Immature natural killer cell (primary cell): Measurements from ENCODE around the gene PIP4K2A. TPM values are rescaled to one million over a fixed set of nuclear protein-coding genes. Genes with fewer than 3 reads are reported as not detected.

Source experiments
- DNase-seq, 3 donors: peaks; one replicate each; pipeline ENCODE4 v3.0.0; 2022; ENCODE audit warnings: mixed read lengths in 1 of 3
- H3K27ac Mint-ChIP-seq, 6 donors: one replicate each; pipeline ENCODE4 v1.8.0; 2020; ENCODE audit warnings: mixed read lengths in 6 of 6, mild to moderate bottlenecking in 5 of 6, inconsistent platforms in 4 of 6, moderate library complexity in 3 of 6
- H3K27me3 Mint-ChIP-seq, 3 donors: one replicate each; pipeline ENCODE4 v1.8.0; 2020 to 2021; ENCODE audit warnings: low read depth in 3 of 3, mild to moderate bottlenecking in 3 of 3, mixed read lengths in 3 of 3, moderate library complexity in 3 of 3, inconsistent platforms in 1 of 3
- H3K36me3 Mint-ChIP-seq, 3 donors: one replicate each; pipeline ENCODE4 v1.8.0; 2020; ENCODE audit warnings: mixed read lengths in 3 of 3, inconsistent platforms in 2 of 3, mild to moderate bottlenecking in 2 of 3
- H3K4me1 Mint-ChIP-seq, 2 donors: one replicate each; pipeline ENCODE4 v1.8.0; 2020; ENCODE audit warnings: inconsistent platforms in 2 of 2, mild to moderate bottlenecking in 2 of 2, mixed read lengths in 2 of 2, moderate library complexity in 1 of 2
- H3K4me3 Mint-ChIP-seq, 5 donors: one replicate each; pipeline ENCODE4 v1.8.0; 2020; ENCODE audit warnings: mild to moderate bottlenecking in 5 of 5, mixed read lengths in 5 of 5, inconsistent platforms in 3 of 5, moderate library complexity in 3 of 5
- H3K9me3 Mint-ChIP-seq, 6 donors: one replicate each; pipeline ENCODE4 v1.8.0; 2020; ENCODE audit warnings: mild to moderate bottlenecking in 6 of 6, mixed read lengths in 6 of 6, inconsistent platforms in 4 of 6, moderate library complexity in 3 of 6
- polyA plus RNA-seq, 3 donors: library from polyadenylated mRNA; unstranded; fragments of 300-500 nt; fragmentation: Illumina TruSeq; gene quantifications; one replicate each; pipeline ENCODE4 v1.2.3, GENCODE V29; 2021

PIP4K2A gene
- polyA plus RNA-seq, 3 donors from 2014 or later, result 62.9 to 138 (median 80.3) TPM

DNA sequence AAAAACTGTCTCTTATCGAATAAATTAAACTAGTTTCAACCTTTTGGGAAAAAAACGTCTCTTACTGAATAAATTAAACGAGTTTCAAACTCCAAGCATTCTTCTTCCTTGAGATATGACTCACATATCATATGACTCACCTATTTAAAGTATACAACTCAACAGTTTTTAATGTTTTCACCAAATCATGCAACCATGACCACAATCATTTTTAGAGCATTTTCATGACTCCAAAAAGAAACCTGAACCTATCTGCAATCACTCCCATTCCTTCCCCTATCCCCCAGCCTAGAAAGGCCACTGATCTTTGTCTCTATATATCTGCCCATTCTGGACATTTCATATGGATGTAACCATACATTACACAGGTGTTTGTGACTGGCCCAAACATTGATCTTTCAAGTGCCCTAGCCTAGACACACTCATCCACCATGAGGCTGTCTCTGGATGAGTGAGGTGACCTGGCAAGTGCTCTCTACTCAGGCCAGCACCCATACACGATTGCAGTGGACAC, 115.3 kb downstream of the PIP4K2A start:
- peak overlapping the region; percentile 23 to 73 (median 66) for H3K4me3 Mint-ChIP-seq
- peaks cover 12 to 36% (median 16%) of the 10 kb centered on the region in 3 donors for H3K36me3 Mint-ChIP-seq
- DNase-seq, result no peak
- peaks cover 4 to 42% (median 28%) of the 10 kb centered on the region in 3 donors for H3K27me3 Mint-ChIP-seq
- peaks cover 91 to 94% of the 10 kb centered on the region in 2 donors for H3K4me1 Mint-ChIP-seq
- H3K9me3 Mint-ChIP-seq, result no peaks in the 10 kb centered on the region
- peak overlapping the region; percentile 94 to 100 (median 98) for H3K27ac Mint-ChIP-seq

DNA sequence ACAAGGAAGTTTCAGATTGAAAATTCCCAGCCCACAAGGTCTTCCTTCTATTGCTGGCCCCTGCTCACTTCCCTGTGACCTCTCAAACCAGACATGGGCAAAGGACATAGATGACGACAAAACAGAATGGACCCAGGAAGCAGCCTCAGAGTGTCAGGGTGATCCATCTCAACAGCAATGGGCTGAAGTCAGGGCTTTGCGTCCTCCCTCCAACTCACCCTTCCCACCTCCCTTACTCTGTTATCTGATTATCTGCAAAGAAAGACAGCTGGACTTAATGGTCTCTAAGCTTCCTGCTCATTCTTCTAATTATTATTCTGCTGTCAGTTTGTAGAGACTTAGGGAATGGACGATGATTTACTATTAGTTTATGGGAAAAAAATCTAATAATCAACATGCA, 115.9 kb downstream of the PIP4K2A start:
- Mint-ChIP-seq H3K27ac (peak overlapping the region; percentile 94 to 100 (median 98)), H3K4me1 (peaks cover 91 to 93% of the 10 kb centered on the region in 2 donors), H3K4me3 (peak overlapping the region in 4 of 5 donors; percentile 65 to 86 (median 84)), H3K27me3 (peaks cover 4 to 42% (median 24%) of the 10 kb centered on the region in 3 donors), H3K36me3 (peaks cover 12 to 36% (median 16%) of the 10 kb centered on the region in 3 donors), H3K9me3 (no peaks in the 10 kb centered on the region)
- DNase-seq, result no peak

DNA sequence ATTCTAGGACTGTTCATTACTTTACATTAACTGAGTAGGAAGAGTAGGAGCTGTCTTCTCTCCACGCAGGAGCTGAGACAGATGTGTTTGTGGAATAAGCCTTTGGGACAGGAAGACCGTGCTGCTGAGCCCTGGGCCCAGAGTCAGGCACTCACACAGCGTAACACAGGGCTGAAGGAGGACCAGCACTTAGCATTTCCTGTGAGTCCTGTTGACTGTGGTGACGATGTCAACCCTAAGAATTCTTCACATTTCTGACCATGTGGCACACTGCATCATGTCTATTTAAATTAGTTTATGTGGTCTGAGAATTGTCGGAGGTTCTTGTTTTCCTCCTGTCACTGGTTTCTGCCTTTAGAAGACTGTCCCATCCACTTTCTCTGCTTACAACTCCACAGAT, 117.2 kb downstream of the PIP4K2A start:
- Mint-ChIP-seq H3K27me3 (peaks cover 4 to 41% (median 28%) of the 10 kb centered on the region in 3 donors), H3K36me3 (peaks cover 18 to 38% (median 20%) of the 10 kb centered on the region in 3 donors), H3K4me1 (peaks cover 93 to 94% of the 10 kb centered on the region in 2 donors), H3K27ac (peak overlapping the region; percentile 94 to 100 (median 98)), H3K4me3 (peak overlapping the region; percentile 65 to 86 (median 83)), H3K9me3 (no peaks in the 10 kb centered on the region)
- DNase-seq, result peak; percentile 83 to 86 (median 85)

DNA sequence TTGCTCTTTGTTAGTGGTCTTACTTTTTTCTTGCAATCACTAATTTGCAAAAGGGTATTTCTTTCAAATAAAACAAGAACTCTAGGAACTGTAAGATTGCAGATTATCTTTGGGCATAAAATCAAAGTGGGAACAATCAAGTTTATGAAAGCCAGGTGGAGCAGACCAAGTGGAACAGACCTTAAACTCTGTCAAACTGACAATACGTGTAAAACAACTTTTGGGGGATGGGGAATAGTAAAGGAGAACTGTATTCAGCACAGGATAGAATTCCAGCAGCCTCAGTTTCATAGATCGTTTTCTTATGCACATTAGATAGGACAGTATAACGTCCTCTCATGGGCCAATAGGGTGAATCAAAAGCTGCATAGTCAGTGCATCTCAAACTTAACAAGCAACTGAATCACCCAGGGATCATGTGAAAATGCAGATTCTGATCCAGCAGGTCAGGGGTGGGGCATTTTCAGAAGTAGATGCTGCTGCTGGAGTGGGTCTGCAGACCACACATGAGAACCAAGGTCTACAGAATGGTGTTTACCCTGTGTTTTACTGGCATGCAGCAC, 120.7 kb downstream of the PIP4K2A start:
- Mint-ChIP-seq H3K36me3 (peaks cover 23 to 41% (median 25%) of the 10 kb centered on the region in 3 donors), H3K9me3 (no peaks in the 10 kb centered on the region)

DNA sequence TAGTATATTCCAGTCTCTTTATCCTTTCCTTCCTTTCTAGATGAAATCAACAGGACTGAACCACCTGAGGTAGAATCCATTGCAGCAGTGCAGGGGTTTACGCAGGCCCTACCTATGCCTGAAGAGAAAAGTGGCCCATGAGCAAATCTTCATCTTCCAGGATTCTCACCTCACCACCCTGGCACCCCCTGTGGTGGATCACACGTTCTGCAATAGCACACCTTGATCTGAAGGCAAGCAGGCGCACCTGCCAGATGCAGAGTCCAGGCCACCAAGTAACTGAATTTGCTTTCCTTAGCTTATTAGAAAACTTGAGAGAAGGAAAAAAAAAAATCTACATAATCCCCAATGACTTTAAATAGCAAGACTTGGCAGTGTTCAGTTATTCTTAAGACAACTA, 121.4 kb downstream of the PIP4K2A start:
- DNase-seq, result no peak
- peaks cover 1 to 14% (median 14%) of the 10 kb centered on the region in 3 donors for H3K27me3 Mint-ChIP-seq
- H3K9me3 Mint-ChIP-seq, result no peaks in the 10 kb centered on the region
- H3K4me3 Mint-ChIP-seq, result peak overlapping the region in 1 of 5 donors; percentile 9
- peaks cover 75 to 92% of the 10 kb centered on the region in 2 donors for H3K4me1 Mint-ChIP-seq
- peaks cover 29 to 46% (median 30%) of the 10 kb centered on the region in 3 donors for H3K36me3 Mint-ChIP-seq
- H3K27ac Mint-ChIP-seq, result peak overlapping the region; percentile 80 to 99 (median 92)

More for the DNA sequence above, 120.7 kb downstream of the PIP4K2A start:
- Mint-ChIP-seq H3K4me1 (peaks cover 77 to 92% of the 10 kb centered on the region in 2 donors), H3K27me3 (peaks cover 1 to 15% (median 14%) of the 10 kb centered on the region in 3 donors), H3K27ac (peak overlapping the region; percentile 80 to 99 (median 92)), H3K4me3 (peak overlapping the region in 2 of 5 donors; percentile 1 to 9)
- DNase-seq, result no peak

DNA sequence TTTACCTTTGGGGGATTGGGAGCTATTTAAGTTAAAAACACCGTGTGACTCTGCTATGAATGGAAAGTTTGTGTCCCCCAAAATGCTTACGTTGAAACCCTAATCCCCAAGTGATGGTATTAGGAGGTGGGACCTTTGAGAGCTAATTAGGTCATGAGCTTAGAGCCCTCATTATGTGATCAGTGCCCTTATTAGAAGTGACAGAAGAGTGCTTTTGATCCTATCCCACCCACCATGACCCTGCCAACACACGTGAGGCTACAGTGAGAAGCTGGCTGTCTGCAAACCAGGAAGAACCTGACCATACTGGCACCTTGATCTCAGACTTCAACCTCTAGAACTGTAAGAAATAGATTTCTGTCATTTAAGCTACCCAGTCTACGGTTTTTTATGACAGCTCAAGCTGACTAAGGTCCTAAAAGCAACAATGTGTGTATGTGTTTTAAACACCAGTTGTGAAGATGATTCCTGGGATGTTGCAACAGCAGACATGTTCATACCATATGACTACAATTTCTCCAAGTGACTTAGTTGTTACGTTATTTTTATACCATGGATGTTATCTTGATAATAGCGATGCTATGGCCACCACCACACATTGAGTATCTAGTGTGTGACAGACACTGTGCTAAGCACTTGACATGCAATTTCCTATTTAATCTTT, 124.4 kb downstream of the PIP4K2A start:
- H3K27me3 Mint-ChIP-seq, result peaks cover 1 to 15% (median 4%) of the 10 kb centered on the region in 3 donors
- peak overlapping the region; percentile 69 to 87 (median 80) for H3K27ac Mint-ChIP-seq
- H3K36me3 Mint-ChIP-seq, result peaks cover 29 to 59% (median 41%) of the 10 kb centered on the region in 3 donors
- peaks cover 64 to 94% of the 10 kb centered on the region in 2 donors for H3K4me1 Mint-ChIP-seq
- no peak overlapping the region for H3K4me3 Mint-ChIP-seq
- no peak for DNase-seq
- no peaks in the 10 kb centered on the region for H3K9me3 Mint-ChIP-seq

DNA sequence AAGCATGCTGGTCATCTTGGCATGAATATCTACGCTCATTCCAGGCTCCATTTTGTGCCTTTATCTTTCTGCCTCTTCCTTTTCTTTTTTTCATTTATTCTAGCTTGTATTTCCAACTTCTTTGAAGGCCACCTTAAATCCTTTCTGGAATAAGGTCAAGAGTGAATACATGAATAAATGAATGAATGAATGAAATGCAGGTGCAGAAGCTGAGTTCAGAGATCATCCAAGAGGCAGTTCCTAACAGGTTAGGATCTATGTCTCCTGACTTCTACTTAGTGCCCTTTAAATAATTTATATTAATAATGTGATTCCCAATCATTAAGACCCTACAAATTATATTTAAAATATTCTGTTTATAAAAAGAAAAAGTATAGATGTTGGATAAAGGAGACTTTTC, 125.9 kb downstream of the PIP4K2A start:
- Mint-ChIP-seq H3K9me3 (no peaks in the 10 kb centered on the region), H3K4me1 (peaks cover 65 to 96% of the 10 kb centered on the region in 2 donors), H3K27me3 (peaks cover 1 to 10% (median 4%) of the 10 kb centered on the region in 3 donors), H3K36me3 (peaks cover 33 to 65% (median 47%) of the 10 kb centered on the region in 3 donors), H3K27ac (peak overlapping the region; percentile 39 to 97 (median 88)), H3K4me3 (no peak overlapping the region)
- no peak for DNase-seq

DNA sequence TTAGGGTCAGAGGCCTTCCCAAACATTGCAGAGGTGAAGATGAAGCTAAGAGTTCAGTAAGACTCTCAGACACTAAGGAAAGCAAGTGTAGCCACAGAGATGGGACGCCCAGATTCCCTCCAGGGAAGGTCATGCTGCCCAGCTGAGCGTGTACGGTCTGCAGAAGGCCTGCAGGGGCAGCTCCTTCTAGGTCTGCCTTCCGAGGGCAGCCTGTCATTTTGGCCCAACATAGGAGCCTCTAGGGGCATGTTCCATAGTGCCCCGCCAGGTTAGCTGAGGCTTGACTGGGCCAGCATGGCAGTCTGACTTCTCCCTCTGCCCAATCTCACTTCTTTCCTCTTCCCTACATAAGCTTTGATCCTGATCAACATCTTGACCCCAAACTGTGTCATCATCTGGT, 130.7 kb downstream of the PIP4K2A start:
- peaks cover 12 to 58% (median 40%) of the 10 kb centered on the region in 3 donors for H3K36me3 Mint-ChIP-seq

DNA sequence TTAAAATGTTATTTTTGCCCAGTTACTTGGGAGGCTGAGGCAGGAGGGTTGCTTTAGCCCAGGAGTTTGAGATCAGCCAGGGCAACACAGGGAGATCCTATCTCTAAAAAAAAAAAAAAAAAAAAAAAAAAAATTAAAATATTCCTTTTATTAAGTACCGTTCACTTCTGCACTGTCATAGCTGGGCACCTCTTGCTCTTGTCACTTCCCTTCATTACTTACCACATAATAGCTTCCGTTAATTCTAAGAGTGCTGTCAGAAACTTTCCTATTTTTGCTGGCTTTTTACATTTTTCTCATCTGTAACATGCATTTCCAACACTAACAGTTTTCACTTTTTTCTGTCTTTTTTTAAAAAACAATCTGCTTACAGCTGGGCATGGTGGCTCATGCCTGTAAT, 132.9 kb downstream of the PIP4K2A start:
- Mint-ChIP-seq H3K27ac (peak overlapping the region; percentile 63 to 93 (median 83)), H3K36me3 (peaks cover 19 to 57% (median 29%) of the 10 kb centered on the region in 3 donors), H3K4me1 (peaks cover 76 to 93% of the 10 kb centered on the region in 2 donors), H3K9me3 (no peaks in the 10 kb centered on the region), H3K27me3 (peaks cover 3 to 14% (median 9%) of the 10 kb centered on the region in 3 donors), H3K4me3 (peak overlapping the region in 4 of 5 donors; percentile 3 to 48 (median 30))
- DNase-seq, result no peak

More for the DNA sequence above, 130.7 kb downstream of the PIP4K2A start:
- Mint-ChIP-seq H3K9me3 (no peaks in the 10 kb centered on the region), H3K27me3 (peaks cover 3 to 14% (median 4%) of the 10 kb centered on the region in 3 donors), H3K27ac (peak overlapping the region; percentile 32 to 89 (median 65)), H3K4me3 (no peak overlapping the region), H3K4me1 (peaks cover 75 to 96% of the 10 kb centered on the region in 2 donors)
- DNase-seq, result no peak

DNA sequence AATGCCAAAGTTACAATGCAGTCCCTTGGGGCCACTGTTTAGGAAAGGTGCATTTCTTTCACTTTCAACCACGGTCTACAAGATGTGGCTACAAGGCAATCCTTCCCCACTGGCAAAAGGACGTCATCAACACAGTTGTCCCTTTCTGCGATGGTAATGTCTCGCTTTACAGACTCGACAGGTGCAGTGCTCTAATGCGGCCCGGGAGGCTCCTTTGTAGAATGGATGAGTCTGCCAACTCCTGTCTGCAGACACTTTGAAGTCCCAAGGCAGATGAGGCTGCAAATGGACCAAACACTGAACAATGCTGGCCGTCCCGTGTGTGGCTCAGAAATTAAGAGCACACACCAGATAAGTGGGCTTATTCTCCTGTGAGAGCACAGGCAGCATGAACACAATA, 133.7 kb downstream of the PIP4K2A start:
- peaks cover 3 to 18% (median 9%) of the 10 kb centered on the region in 3 donors for H3K27me3 Mint-ChIP-seq
- DNase-seq, result no peak
- H3K4me3 Mint-ChIP-seq, result no peak overlapping the region
- peaks cover 19 to 57% (median 29%) of the 10 kb centered on the region in 3 donors for H3K36me3 Mint-ChIP-seq
- peak overlapping the region; percentile 63 to 93 (median 80) for H3K27ac Mint-ChIP-seq
- H3K4me1 Mint-ChIP-seq, result peaks cover 72 to 85% of the 10 kb centered on the region in 2 donors
- H3K9me3 Mint-ChIP-seq, result no peaks in the 10 kb centered on the region

DNA sequence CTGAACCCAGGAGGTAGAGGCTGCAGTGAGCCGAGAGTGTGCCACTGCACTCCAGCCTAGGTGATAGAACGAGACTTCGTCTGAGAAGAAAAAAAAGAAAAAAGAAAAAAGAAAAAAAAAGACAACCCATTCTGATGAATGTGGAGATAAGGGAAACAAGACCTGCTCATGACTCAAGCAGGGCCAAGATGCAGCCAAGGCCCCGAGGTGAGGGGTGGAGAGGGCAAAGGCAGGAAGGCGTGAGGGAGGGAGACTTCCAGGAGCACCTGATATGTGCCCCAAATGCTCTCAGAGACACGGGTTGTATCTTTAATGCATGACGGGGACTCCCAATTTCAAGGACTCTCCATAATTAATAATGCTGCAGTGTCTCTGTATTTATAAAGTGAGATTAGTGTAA, 134.6 kb downstream of the PIP4K2A start:
- no peak for DNase-seq
- H3K27me3 Mint-ChIP-seq, result peaks cover 3 to 18% (median 9%) of the 10 kb centered on the region in 3 donors
- H3K27ac Mint-ChIP-seq, result peak overlapping the region; percentile 50 to 93 (median 70)
- peaks cover 77 to 85% of the 10 kb centered on the region in 2 donors for H3K4me1 Mint-ChIP-seq
- H3K9me3 Mint-ChIP-seq, result no peaks in the 10 kb centered on the region
- H3K36me3 Mint-ChIP-seq, result peaks cover 19 to 62% (median 35%) of the 10 kb centered on the region in 3 donors
- no peak overlapping the region for H3K4me3 Mint-ChIP-seq

DNA sequence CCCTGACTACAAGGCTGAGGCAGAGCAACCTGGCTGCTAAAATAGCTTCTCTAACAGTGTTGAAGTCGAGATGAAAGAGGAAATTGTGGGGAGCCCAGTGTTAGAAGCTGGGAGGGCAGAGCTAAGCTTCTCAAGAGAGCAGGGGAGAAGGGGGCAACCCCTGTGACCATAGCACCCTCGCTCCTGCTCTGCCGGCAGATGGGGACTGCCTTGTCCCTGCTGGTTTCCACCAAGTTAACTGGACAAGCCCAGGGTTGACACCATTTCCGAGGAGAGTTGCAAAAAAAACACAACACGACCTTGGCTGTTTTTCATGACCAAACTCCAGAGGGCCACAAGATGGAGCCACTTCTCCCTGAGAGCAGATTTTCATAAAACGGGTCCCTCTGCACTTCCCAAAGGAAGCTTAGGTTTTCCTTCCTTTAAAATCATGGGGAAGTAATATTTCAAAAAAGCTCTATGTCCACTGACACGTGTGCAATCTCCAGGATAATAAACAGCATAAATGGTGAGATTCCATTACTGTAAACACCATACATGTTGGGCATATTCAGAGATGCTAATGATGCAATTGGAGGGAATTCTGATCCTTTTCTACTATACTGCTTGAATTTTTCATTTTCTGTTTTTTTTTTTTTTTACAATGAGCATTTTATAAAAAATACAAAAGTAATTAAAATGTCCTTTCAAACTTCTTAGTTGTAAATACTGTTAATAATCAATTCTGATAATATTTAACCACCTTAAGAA, 140.4 kb downstream of the PIP4K2A start:
- no peaks in the 10 kb centered on the region for H3K9me3 Mint-ChIP-seq
- peak overlapping the region; percentile 83 to 97 (median 92) for H3K27ac Mint-ChIP-seq
- H3K4me1 Mint-ChIP-seq, result peaks cover 81 to 86% of the 10 kb centered on the region in 2 donors
- H3K27me3 Mint-ChIP-seq, result peaks cover 0 to 24% (median 14%) of the 10 kb centered on the region in 3 donors
- H3K4me3 Mint-ChIP-seq, result peak overlapping the region; percentile 76 to 82 (median 79)
- peak; percentile 65 to 74 (median 72) for DNase-seq
- H3K36me3 Mint-ChIP-seq, result peaks cover 21 to 47% (median 28%) of the 10 kb centered on the region in 3 donors
